LNCAP (cell line): ENCODE measurements around the gene HNRNPA3.

Experiments
- TF ChIP-seq, protein P1 (sequence below): fragments of 450-650 bp; IDR thresholded peaks from 2 replicates; pipeline ENCODE4 v1.5.1; 2017; ENCODE audit warnings: mild to moderate bottlenecking

Gene HNRNPA3

DNA sequence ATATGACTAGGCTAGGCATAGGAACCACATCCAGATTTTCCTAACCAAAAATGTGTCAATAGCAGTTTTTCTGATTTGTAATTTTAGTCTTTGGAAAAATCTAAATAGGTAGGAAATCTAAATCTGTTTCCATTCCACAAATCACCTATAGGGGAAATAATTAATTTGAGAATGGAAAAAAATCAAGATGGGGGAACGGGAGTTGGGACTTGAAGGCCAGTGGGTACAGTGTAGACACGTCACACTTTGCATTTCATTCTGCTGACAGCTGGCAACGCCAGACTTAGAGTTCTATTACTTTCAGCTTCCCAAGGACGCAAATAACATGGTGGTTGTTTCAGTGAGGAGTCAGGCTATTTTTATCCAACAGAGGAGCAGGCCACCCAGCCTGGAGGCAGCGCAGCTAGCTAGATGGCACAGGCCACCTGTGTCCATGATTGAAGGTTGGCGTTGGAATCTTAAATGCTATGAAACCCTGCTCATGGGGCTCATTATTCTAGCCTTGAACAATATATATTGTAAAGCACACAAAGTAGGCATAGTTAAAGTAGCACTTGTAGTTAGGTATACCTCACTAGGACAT, 23.4 kb downstream of the HNRNPA3 start:
- TF ChIP-seq, protein P1, sequence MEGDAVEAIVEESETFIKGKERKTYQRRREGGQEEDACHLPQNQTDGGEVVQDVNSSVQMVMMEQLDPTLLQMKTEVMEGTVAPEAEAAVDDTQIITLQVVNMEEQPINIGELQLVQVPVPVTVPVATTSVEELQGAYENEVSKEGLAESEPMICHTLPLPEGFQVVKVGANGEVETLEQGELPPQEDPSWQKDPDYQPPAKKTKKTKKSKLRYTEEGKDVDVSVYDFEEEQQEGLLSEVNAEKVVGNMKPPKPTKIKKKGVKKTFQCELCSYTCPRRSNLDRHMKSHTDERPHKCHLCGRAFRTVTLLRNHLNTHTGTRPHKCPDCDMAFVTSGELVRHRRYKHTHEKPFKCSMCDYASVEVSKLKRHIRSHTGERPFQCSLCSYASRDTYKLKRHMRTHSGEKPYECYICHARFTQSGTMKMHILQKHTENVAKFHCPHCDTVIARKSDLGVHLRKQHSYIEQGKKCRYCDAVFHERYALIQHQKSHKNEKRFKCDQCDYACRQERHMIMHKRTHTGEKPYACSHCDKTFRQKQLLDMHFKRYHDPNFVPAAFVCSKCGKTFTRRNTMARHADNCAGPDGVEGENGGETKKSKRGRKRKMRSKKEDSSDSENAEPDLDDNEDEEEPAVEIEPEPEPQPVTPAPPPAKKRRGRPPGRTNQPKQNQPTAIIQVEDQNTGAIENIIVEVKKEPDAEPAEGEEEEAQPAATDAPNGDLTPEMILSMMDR: no peak

DNA sequence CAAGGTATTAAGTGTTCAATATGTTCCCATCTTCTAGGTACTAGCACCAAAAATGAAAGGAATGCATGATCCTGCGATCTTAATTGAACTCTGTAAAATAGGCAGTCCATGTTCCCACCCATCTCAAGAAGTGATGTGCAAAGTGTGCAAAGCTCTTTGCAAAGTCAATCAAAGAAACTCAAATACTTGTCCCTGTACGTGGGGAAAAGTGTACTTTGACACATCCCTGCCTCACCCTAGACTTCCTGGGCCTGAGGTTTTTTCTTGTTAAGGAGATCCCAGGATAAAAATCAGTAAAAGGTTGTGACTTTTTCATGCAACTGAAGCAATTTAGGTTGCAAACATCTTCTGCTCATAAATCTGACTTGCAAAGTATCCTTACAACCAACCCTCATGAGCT, 25.3 kb downstream of the HNRNPA3 start:
- TF ChIP-seq, protein P1: no peak

DNA sequence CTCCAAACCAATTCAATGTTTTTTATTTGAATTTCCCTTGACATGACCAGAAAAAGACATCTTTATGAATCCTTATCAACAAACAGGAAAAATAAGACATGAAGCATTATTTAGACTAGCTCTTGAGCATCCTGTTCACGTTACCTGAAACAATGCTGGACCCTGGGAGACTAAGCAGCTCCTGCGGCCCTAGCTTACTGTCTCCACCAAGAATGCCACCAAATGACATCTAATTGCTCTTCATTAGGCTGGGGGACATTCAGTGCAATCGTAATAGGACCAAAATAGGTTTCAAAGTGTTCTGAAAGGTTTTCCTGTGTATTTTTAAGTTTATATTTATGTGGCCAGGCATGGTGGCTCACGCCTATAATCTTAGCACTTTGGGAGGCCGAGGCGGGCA, 26.5 kb downstream of the HNRNPA3 start:
- TF ChIP-seq, protein P1: no peak

DNA sequence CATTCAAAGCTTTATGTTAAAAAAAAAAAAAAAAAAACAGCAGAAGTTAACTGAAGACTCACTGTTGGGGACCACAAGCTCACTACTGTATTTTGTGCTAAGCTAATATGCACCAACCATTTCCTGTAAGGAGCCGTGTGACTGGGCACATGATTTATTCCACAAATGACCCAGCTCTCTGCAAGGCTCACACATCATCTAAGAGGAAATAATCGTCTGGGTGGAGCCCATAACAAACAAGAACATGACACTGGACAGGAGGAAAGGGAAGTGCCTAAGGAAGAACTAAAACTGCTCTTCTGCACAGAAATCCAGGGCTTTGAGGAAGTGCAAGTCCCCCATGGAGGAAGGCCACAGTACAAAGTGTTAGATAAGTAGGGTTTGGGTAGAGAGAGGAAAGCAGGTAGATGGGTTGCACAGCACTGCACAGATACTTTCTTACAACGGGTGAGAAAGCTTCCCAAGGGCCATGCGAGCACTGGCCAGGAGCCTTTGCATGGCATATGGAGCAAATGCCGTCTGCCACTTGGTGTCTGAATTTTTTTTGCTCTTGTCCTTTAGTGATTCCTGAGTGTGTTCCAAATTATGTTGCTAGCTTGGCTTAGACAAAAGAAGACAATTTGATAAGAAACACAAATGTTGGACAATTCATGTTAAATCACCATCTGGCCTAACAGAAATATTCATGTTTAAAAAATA, 27.5 kb downstream of the HNRNPA3 start:
- TF ChIP-seq, protein P1: no peak

DNA sequence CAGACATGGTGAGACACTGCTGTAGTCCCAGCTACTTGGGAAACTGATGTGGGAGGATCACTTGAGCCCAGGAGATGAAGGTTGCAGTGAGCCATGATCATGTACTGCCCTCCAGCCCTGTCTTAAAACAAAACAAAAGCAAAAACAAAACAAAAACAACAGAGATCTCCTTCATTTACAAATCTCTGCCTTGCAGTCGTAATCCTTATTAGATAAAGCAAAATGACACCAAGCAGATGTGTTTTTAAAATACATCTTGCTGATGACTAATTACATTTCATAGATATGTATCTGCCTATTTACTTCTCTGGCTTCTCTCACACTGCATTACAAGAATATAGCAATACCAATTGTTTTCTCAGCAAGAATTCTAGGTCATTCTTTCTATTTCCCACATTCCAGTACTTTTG, 29.1 kb downstream of the HNRNPA3 start:
- TF ChIP-seq, protein P1: no peak

DNA sequence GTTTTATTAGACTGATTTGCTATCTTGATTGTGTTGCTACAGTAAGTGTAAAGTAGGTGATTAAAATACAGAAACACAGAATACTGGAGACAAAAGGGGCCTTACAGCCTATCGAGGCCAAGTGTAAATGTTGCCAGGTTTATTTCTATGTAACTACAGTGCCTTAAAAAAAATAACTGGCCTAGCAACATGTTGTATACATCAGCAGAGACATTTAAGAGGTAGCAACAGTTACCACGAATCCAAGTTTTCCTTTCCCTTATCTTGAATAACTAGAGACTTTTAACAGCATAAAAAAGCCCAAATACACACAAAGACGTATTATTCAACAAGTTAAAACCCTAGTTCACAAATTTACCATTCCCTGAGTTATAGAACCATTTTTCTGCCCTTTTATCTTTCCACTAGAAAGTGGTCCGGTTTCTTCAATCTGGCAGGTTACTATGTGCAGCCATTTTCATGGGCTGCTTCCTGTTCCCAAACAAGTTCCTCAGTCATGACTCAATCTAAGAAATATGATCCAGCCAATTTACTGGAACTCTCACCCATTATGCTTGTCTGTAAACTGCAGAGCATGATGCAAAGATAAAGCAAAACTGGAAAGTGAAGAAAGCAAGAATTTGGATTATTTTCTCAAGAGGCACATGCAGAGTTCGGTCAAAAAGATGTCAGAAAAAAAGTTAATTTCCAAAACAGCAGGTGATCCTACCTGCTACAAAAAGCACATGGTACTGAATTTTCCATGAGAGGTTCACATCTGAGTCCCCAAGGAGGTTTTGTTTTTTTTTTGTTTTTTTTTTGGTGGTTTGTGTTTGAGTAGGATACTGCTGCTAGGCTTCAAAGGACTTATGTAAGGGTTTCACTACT, 29.8 kb downstream of the HNRNPA3 start:
- TF ChIP-seq, protein P1: no peak

DNA sequence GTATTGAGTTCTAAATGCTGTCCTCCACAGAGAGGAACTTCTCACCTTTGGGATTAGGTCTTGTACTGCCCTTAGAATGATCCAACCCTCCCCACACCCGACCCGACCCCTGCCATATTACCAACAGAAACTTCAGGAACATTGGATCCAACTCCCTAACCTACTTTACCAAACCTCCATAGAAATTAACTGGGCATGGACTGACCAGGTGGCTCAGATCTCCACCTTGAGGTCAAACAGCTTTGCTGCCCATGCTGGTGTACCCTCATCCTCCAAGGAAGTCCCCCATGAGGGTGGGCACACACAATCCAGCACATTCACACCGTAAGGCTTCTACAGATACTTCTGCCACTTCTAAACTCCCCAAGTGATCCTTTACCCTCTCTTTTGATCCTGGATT, 30.5 kb downstream of the HNRNPA3 start:
- TF ChIP-seq, protein P1: no peak
